Measurements from ENCODE around the gene ZNF101. TPM values are rescaled to one million over a fixed set of nuclear protein-coding genes. Genes with fewer than 3 reads are reported as not detected.
"Not testable (repeated sequence)": the region's sequence is repeated elsewhere in the genome, so short reads cannot be mapped to it uniquely, and the experiment has no call there.

ZNF101 gene
- total and polyA plus RNA-seq, 3 donors from 2014 or later, result 9.2 to 15.6 (median 12.0) TPM

GRCh38 chr19:19687090-19687489 is 18.5 kb downstream of the ZNF101 start:
- H3K4me1 ChIP-seq, result no peaks in the 10 kb centered on the region
- no peak overlapping the region for H3K4me3 ChIP-seq
- H3K36me3 ChIP-seq (ENCODE audit: low read depth, missing control alignments), result no peaks in the 10 kb centered on the region
- no peaks in the 10 kb centered on the region for H3K27me3 ChIP-seq
- intact Hi-C loops (cut with DNase I; ENCODE audit: low total_unique reads), result no loop called here
- 94 to 100% methylated on average over 3 of the region's 3 CpGs for WGBS, 2 donors
- H3K9me3 ChIP-seq, result no peaks in the 10 kb centered on the region
- no peak for DNase-seq
- no peak overlapping the region for H3K27ac ChIP-seq
- TF ChIP-seq, protein P1, sequence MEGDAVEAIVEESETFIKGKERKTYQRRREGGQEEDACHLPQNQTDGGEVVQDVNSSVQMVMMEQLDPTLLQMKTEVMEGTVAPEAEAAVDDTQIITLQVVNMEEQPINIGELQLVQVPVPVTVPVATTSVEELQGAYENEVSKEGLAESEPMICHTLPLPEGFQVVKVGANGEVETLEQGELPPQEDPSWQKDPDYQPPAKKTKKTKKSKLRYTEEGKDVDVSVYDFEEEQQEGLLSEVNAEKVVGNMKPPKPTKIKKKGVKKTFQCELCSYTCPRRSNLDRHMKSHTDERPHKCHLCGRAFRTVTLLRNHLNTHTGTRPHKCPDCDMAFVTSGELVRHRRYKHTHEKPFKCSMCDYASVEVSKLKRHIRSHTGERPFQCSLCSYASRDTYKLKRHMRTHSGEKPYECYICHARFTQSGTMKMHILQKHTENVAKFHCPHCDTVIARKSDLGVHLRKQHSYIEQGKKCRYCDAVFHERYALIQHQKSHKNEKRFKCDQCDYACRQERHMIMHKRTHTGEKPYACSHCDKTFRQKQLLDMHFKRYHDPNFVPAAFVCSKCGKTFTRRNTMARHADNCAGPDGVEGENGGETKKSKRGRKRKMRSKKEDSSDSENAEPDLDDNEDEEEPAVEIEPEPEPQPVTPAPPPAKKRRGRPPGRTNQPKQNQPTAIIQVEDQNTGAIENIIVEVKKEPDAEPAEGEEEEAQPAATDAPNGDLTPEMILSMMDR (IDR thresholded peaks at IDR 0.05), result no peak
- no peak for TF ChIP-seq POLR2A (IDR thresholded peaks at IDR 0.05)

- H3K36me3 ChIP-seq (ENCODE audit: low read depth, missing control alignments); intact Hi-C loops (cut with DNase I; ENCODE audit: low total_unique reads); DNase-seq; H3K27ac ChIP-seq; H3K4me3 ChIP-seq; H3K9me3 ChIP-seq; H3K4me1 ChIP-seq; H3K27me3 ChIP-seq: not testable (repeated sequence)
- 96 to 98% methylated on average over 10 of the region's 10 CpGs for WGBS, 2 donors
Measured at GRCh38 chr19:19689023-19689422, 20.4 kb downstream of the ZNF101 start.

GRCh38 chr19:19691683-19692082 is 23.0 kb downstream of the ZNF101 start:
- Histone ChIP-seq H3K36me3 (ENCODE audit: low read depth, missing control alignments) (no peaks in the 10 kb centered on the region), H3K27me3 (no peaks in the 10 kb centered on the region), H3K9me3 (no peaks in the 10 kb centered on the region), H3K4me3 (no peak overlapping the region), H3K27ac (no peak overlapping the region), H3K4me1 (no peaks in the 10 kb centered on the region)
- 89 to 91% methylated on average over 10 of the region's 10 CpGs for WGBS, 2 donors
- intact Hi-C loops (cut with DNase I; ENCODE audit: low total_unique reads), result no loop called here
- DNase-seq, result no peak
- TF ChIP-seq, protein P1 (IDR thresholded peaks at IDR 0.05), result no peak
- TF ChIP-seq POLR2A (IDR thresholded peaks at IDR 0.05), result no peak

DNA sequence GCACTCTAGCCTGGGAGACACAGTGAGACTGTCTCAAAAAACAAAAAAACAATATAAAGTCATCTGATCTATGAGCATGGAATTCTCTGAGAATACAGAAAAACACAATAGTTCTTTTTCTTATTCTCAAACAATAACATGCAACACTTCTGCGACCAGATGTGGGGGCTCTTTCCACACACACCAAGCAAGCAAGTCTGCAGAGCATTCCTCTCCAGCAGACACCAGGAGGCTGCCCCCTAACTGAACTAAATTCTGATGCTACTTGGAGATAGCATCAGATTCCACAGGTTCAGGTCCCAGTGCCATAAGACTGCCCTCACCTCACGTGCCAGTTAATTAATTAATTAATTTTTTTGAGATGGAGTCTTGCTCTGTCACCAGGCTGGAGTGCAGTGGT is 27.7 kb downstream of the ZNF101 start:
- Histone ChIP-seq H3K27ac (no peak overlapping the region), H3K4me3 (no peak overlapping the region), H3K36me3 (ENCODE audit: low read depth, missing control alignments) (no peaks in the 10 kb centered on the region), H3K27me3 (no peaks in the 10 kb centered on the region), H3K4me1 (no peaks in the 10 kb centered on the region), H3K9me3 (no peaks in the 10 kb centered on the region)
- DNase-seq, result no peak
- intact Hi-C loops (cut with DNase I; ENCODE audit: low total_unique reads), result no loop called here
- WGBS, 2 donors, result 80 to 84% methylated on average over 2 of the region's 2 CpGs
- TF ChIP-seq POLR2A (IDR thresholded peaks at IDR 0.05), result no peak
- TF ChIP-seq, protein P1 (IDR thresholded peaks at IDR 0.05), result no peak

- no peak overlapping the region for H3K4me3 ChIP-seq
- DNase-seq, result no peak
- no peak for TF ChIP-seq POLR2A (IDR thresholded peaks at IDR 0.05)
- TF ChIP-seq, protein P1 (IDR thresholded peaks at IDR 0.05), result no peak
- no peaks in the 10 kb centered on the region for H3K4me1 ChIP-seq
- WGBS, 2 donors, result 93% methylated on average over 5 of the region's 5 CpGs
- H3K27me3 ChIP-seq, result no peaks in the 10 kb centered on the region
- H3K9me3 ChIP-seq, result no peaks in the 10 kb centered on the region
- H3K36me3 ChIP-seq (ENCODE audit: low read depth, missing control alignments), result no peaks in the 10 kb centered on the region
- intact Hi-C loops (cut with DNase I; ENCODE audit: low total_unique reads), result no loop called here
- H3K27ac ChIP-seq, result no peak overlapping the region
Measured at GRCh38 chr19:19697589-19697988, 28.9 kb downstream of the ZNF101 start.

GRCh38 chr19:19700493-19700892 is 31.9 kb downstream of the ZNF101 start:
- H3K4me3 ChIP-seq; DNase-seq; H3K9me3 ChIP-seq; H3K27me3 ChIP-seq; H3K27ac ChIP-seq; H3K4me1 ChIP-seq; intact Hi-C loops (cut with DNase I; ENCODE audit: low total_unique reads); H3K36me3 ChIP-seq (ENCODE audit: low read depth, missing control alignments): not testable (repeated sequence)
- whole genome bisulfite sequencing, 2 donors, result 90 to 91% methylated on average over 1 of the region's 1 CpG

Data from testis (tissue), 3 donors.